COLO668 (cell line): ENCODE measurements around the gene CD200R1L.
"Not testable (repeated sequence)": the region's sequence is repeated elsewhere in the genome, so short reads cannot be mapped to it uniquely, and the experiment has no call there.

ENCODE experiments used
- DNase-seq: peaks from one replicate; lab custom pipeline; 2025; ENCODE audit not compliant: unreplicated experiment; lab: John Stamatoyannopoulos, UW

CD200R1L gene

GRCh38 chr3:112846764-112847163, at the start of gene CD200R1L:
TSS of gene CD200R1L (minus strand) at chr3:112846864. CDS start at chr3:112829367, 17,497 bp downstream.
- DNase-seq: no peak

- DNase-seq: no peak
Observed at GRCh38 chr3:112894258-112894657, 47.6 kb upstream of the CD200R1L start.

- no peak for DNase-seq
Observed at GRCh38 chr3:112889357-112889756, 42.7 kb upstream of the CD200R1L start.

- no peak for DNase-seq
Observed at GRCh38 chr3:112888381-112889085, 41.9 kb upstream of the CD200R1L start.

GRCh38 chr3:112884678-112885290, 38.1 kb upstream of the CD200R1L start:
- DNase-seq: no peak

- DNase-seq: no peak
Observed at GRCh38 chr3:112881891-112882290, 35.2 kb upstream of the CD200R1L start.

GRCh38 chr3:112875561-112875960, 28.9 kb upstream of the CD200R1L start:
- DNase-seq: no peak

GRCh38 chr3:112874725-112875124, 28.1 kb upstream of the CD200R1L start:
- no peak for DNase-seq

GRCh38 chr3:112873632-112874031, 27.0 kb upstream of the CD200R1L start:
- DNase-seq: no peak

- no peak for DNase-seq
Observed at GRCh38 chr3:112871735-112872134, 25.1 kb upstream of the CD200R1L start.

- no peak for DNase-seq
Observed at GRCh38 chr3:112865757-112866156, 19.1 kb upstream of the CD200R1L start.

GRCh38 chr3:112860898-112861297, 14.2 kb upstream of the CD200R1L start:
- DNase-seq: no peak

- no peak for DNase-seq
Observed at GRCh38 chr3:112858410-112859069, 11.9 kb upstream of the CD200R1L start.

- no peak for DNase-seq
Observed at GRCh38 chr3:112857526-112857925, 10.9 kb upstream of the CD200R1L start.

- DNase-seq: no peak
Observed at GRCh38 chr3:112856537-112856936, 9.9 kb upstream of the CD200R1L start.

GRCh38 chr3:112855883-112856282, 9.2 kb upstream of the CD200R1L start:
- DNase-seq: no peak

GRCh38 chr3:112855074-112855473, 8.4 kb upstream of the CD200R1L start:
- DNase-seq: not testable (repeated sequence)

- no peak for DNase-seq
Observed at GRCh38 chr3:112848196-112848595, 1.5 kb upstream of the CD200R1L start.

GRCh38 chr3:112847692-112848091, 1.0 kb upstream of the CD200R1L start:
- DNase-seq: no peak

GRCh38 chr3:112845772-112846171, 892 bp downstream of the CD200R1L start:
- DNase-seq: no peak

GRCh38 chr3:112829046-112829445, 17.6 kb downstream of the CD200R1L start:
- DNase-seq: no peak
